ENCODE results near the gene PDIA2. TPM values are rescaled to one million over a fixed set of nuclear protein-coding genes. Genes with fewer than 3 reads are reported as not detected.

Gene PDIA2
- total RNA-seq, 1 donor from 2014 or later: 2.7 TPM

- DNase-seq (ENCODE audit: low spot score in 2 of 2, unreplicated experiment in 2 of 2): no peak
- Mint-ChIP-seq H3K27me3 (ENCODE audit: low read depth) (no peaks in the 10 kb centered on the region), H3K36me3 (peaks cover 5% of the 10 kb centered on the region), H3K4me1 (peaks cover 4% of the 10 kb centered on the region), H3K9me3 (no peaks in the 10 kb centered on the region), H3K4me3 (no peak overlapping the region), H3K27ac (no peak overlapping the region)
- TF ChIP-seq CTCF (IDR thresholded peaks at IDR 0.05; ENCODE audit: unreplicated experiment): no peak
These were observed 39.6 kb upstream of the PDIA2 start for GRCh38 chr16:243348-243747.

- Mint-ChIP-seq H3K27me3 (ENCODE audit: low read depth) (no peaks in the 10 kb centered on the region), H3K4me1 (no peaks in the 10 kb centered on the region), H3K36me3 (peaks cover 5% of the 10 kb centered on the region), H3K4me3 (no peak overlapping the region), H3K9me3 (no peaks in the 10 kb centered on the region), H3K27ac (peak overlapping the region; percentile 61)
- DNase-seq (ENCODE audit: low spot score in 2 of 2, unreplicated experiment in 2 of 2): no peak
- no peak for TF ChIP-seq CTCF (IDR thresholded peaks at IDR 0.05; ENCODE audit: unreplicated experiment)
These were observed 37.9 kb upstream of the PDIA2 start for GRCh38 chr16:245105-245504.

GRCh38 chr16:247027-247426 lies 35.9 kb upstream of the PDIA2 start:
- Mint-ChIP-seq H3K36me3 (peaks cover 12% of the 10 kb centered on the region), H3K27ac (no peak overlapping the region), H3K27me3 (ENCODE audit: low read depth) (no peaks in the 10 kb centered on the region), H3K4me1 (no peaks in the 10 kb centered on the region), H3K4me3 (no peak overlapping the region), H3K9me3 (no peaks in the 10 kb centered on the region)
- TF ChIP-seq CTCF (IDR thresholded peaks at IDR 0.05; ENCODE audit: unreplicated experiment): no peak
- DNase-seq (ENCODE audit: low spot score in 2 of 2, unreplicated experiment in 2 of 2): no peak

- peaks cover 13% of the 10 kb centered on the region for H3K36me3 Mint-ChIP-seq
- no peaks in the 10 kb centered on the region for H3K27me3 Mint-ChIP-seq (ENCODE audit: low read depth)
- no peak overlapping the region for H3K4me3 Mint-ChIP-seq
- no peak overlapping the region for H3K27ac Mint-ChIP-seq
- TF ChIP-seq CTCF (IDR thresholded peaks at IDR 0.05; ENCODE audit: unreplicated experiment): no peak
- peaks cover 8% of the 10 kb centered on the region for H3K4me1 Mint-ChIP-seq
- no peak for DNase-seq (ENCODE audit: low spot score in 2 of 2, unreplicated experiment in 2 of 2)
- H3K9me3 Mint-ChIP-seq: no peaks in the 10 kb centered on the region
These were observed 33.5 kb upstream of the PDIA2 start for GRCh38 chr16:249431-249830.

- Mint-ChIP-seq H3K27ac (peak overlapping the region; percentile 94), H3K27me3 (ENCODE audit: low read depth) (no peaks in the 10 kb centered on the region)
These were observed 30.3 kb upstream of the PDIA2 start for GRCh38 chr16:252366-253337.

More at GRCh38 chr16:252366-253337, 30.3 kb upstream of the PDIA2 start:
- no peaks in the 10 kb centered on the region for H3K9me3 Mint-ChIP-seq
- DNase-seq (ENCODE audit: low spot score in 2 of 2, unreplicated experiment in 2 of 2): no peak
- peak overlapping the region; percentile 36 for H3K4me3 Mint-ChIP-seq
- TF ChIP-seq CTCF (IDR thresholded peaks at IDR 0.05; ENCODE audit: unreplicated experiment): no peak
- H3K4me1 Mint-ChIP-seq: peaks cover 8% of the 10 kb centered on the region
- H3K36me3 Mint-ChIP-seq: peaks cover 28% of the 10 kb centered on the region
